Measurements from ENCODE around the gene SMG9. TPM values are rescaled to one million over a fixed set of nuclear protein-coding genes. Genes with fewer than 3 reads are reported as not detected.

SMG9 gene
- total RNA-seq, 1 experiment from 2014 or later: 52.2 TPM

DNA sequence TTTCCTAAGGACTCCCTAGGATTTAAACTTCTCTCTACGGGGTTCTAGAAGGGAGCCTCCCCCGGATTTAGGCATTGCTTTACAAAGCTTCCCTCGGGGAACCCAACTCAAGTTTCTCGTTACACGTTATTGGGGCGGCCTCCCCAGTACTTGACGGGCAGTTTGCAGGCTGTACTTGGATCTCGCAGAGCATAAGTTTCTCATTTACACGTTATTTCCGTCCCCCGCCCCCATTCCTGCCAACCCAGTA is 584 bp downstream of the SMG9 start:
- Mint-ChIP-seq H3K36me3 (ENCODE audit: insufficient read depth in 1 of 3, low read depth in 3 of 3) (peaks cover 9 to 35% (median 25%) of the 10 kb centered on the region in 3 experiments), H3K4me1 (peaks cover 16 to 25% of the 10 kb centered on the region in 2 experiments), H3K4me3 (peak overlapping the region; percentile 96 to 97), H3K27me3 (ENCODE audit: low read depth) (no peaks in the 10 kb centered on the region), H3K9me3 (no peaks in the 10 kb centered on the region; a peak in 1 of 5 replicates), H3K27ac (peak overlapping the region; percentile 85 to 99 (median 88); a peak in 4 of 7 replicates)
- no peak overlapping the region for H3K14ac ChIP-seq (ENCODE audit: insufficient read depth, low read length)
- no peak overlapping the region for H2BK12ac ChIP-seq (ENCODE audit: insufficient read length, low read depth, low read length)
- no peak overlapping the region for H2BK20ac ChIP-seq (ENCODE audit: low read depth, low read length, poor library complexity, severe bottlenecking)
- H4K8ac ChIP-seq (replicated peaks; ENCODE audit: insufficient read length, low read depth, low read length): no peak overlapping the region
- no peaks in the 10 kb centered on the region for H3K27me3 ChIP-seq (ENCODE audit: insufficient read depth, low read length)
- no peak overlapping the region for H3K4ac ChIP-seq (ENCODE audit: low read depth, low read length)
- no peak overlapping the region for H3K23ac ChIP-seq (ENCODE audit: insufficient read length, low read depth, low read length)
- no peak overlapping the region for H3K27ac ChIP-seq (ENCODE audit: insufficient read length, low read depth, low read length)
- H4K20me1 ChIP-seq (ENCODE audit: control insufficient read depth, insufficient read depth, insufficient read length): no peaks in the 10 kb centered on the region
- 0 out of 2 replicates have a peak, but pooled peaks cover 3% of the 10 kb centered on the region for H3K79me2 ChIP-seq (ENCODE audit: insufficient read depth, low read length)
- H3K23me2 ChIP-seq (ENCODE audit: insufficient read length, low read depth, low read length, poor library complexity, severe bottlenecking): peaks cover 12% of the 10 kb centered on the region
- H2BK5ac ChIP-seq (ENCODE audit: insufficient read length, low read length): no peak overlapping the region
- H3T11ph ChIP-seq (ENCODE audit: low read length): no peak overlapping the region
- no peak overlapping the region for H2AFZ ChIP-seq (ENCODE audit: low read length)
- TF ChIP-seq, protein P1, sequence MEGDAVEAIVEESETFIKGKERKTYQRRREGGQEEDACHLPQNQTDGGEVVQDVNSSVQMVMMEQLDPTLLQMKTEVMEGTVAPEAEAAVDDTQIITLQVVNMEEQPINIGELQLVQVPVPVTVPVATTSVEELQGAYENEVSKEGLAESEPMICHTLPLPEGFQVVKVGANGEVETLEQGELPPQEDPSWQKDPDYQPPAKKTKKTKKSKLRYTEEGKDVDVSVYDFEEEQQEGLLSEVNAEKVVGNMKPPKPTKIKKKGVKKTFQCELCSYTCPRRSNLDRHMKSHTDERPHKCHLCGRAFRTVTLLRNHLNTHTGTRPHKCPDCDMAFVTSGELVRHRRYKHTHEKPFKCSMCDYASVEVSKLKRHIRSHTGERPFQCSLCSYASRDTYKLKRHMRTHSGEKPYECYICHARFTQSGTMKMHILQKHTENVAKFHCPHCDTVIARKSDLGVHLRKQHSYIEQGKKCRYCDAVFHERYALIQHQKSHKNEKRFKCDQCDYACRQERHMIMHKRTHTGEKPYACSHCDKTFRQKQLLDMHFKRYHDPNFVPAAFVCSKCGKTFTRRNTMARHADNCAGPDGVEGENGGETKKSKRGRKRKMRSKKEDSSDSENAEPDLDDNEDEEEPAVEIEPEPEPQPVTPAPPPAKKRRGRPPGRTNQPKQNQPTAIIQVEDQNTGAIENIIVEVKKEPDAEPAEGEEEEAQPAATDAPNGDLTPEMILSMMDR (conservative IDR thresholded peaks at IDR 0.05): no peak
- no peaks in the 10 kb centered on the region for H3K79me1 ChIP-seq (ENCODE audit: insufficient read depth, low read depth, low read length, poor library complexity, severe bottlenecking)
- peak overlapping the region; percentile 66 for H3K9ac ChIP-seq (ENCODE audit: extremely low read depth, insufficient read length, low read length)
- H4K91ac ChIP-seq (ENCODE audit: insufficient read length, low read depth, low read length): no peak overlapping the region
- no peak overlapping the region for H2BK15ac ChIP-seq (ENCODE audit: low read depth, low read length)
- H3K9me3 ChIP-seq (ENCODE audit: control insufficient read depth, low read depth, low read length): no peaks in the 10 kb centered on the region
- H3K4me1 ChIP-seq (ENCODE audit: insufficient read depth, low read length): no peaks in the 10 kb centered on the region
- no peak overlapping the region for H3K56ac ChIP-seq (ENCODE audit: insufficient read length, low read depth, low read length)
- no peak overlapping the region for H2BK120ac ChIP-seq (ENCODE audit: low read depth, low read length, poor library complexity, severe bottlenecking)
- peak overlapping the region; percentile 87 for H3K4me2 ChIP-seq (ENCODE audit: insufficient read depth, insufficient read length, low read length)
- no peak overlapping the region for H4K5ac ChIP-seq (ENCODE audit: insufficient read length, low read depth, low read length)
- no peak for DNase-seq
- peak overlapping the region; percentile 60 for H3K18ac ChIP-seq (ENCODE audit: insufficient read length, low read depth, low read length)
- H2AK5ac ChIP-seq (ENCODE audit: insufficient read length, low read length): no peak overlapping the region
- WGBS (ENCODE audit: extremely low coverage, insufficient read length, low lambda C conversion rate): no CpG with 5 or more reads among the region's 11 CpGs

Data from H9 (cell line).